Prostate gland (tissue), 2 donors: ENCODE results near the gene SPATA31C1. TPM values are rescaled to one million over a fixed set of nuclear protein-coding genes. Genes with fewer than 3 reads are reported as not detected.

ENCODE experiments used
- DNase-seq: peaks from one replicate; pipeline ENCODE4 v3.0.0-alpha.2; 2019; ENCODE audit warnings: low spot score
- H3K27ac ChIP-seq, 2 donors: fragments of 200-600 bp; sonication (generic); 2 replicates each; pipeline ENCODE4 v1.5.1; 2017 to 2019
- H3K27me3 ChIP-seq: fragments of 200-600 bp; sonication (generic); replicated peaks from 2 replicates; pipeline ENCODE4 v1.5.1; 2019; ENCODE audit not compliant: insufficient read depth
- H3K36me3 ChIP-seq, 2 donors: fragments of 200-600 bp; sonication (generic); 1 replicate in 1 of 2; 2 replicates in 1 of 2; pipeline versions ENCODE4 v1.5.1 to v1.8.1; 2017 to 2019
- H3K4me1 ChIP-seq: fragments of 200-600 bp; sonication (generic); replicated peaks from 2 replicates; pipeline ENCODE4 v1.5.1; 2019
- H3K4me3 ChIP-seq, 2 donors: fragments of 200-600 bp; sonication (generic); 2 replicates each; pipeline ENCODE4 v1.5.1; 2017 to 2019
- H3K9me3 ChIP-seq: fragments of 200-600 bp; sonication (generic); 2 replicates; pipeline ENCODE4 v1.5.1; 2017
- POLR2A ChIP-seq: fragments of 450-650 bp; IDR thresholded peaks from one replicate; pipeline ENCODE4 v1.6.1; 2016; ENCODE audit warnings: antibody characterized with exemption, mild to moderate bottlenecking
- POLR2AphosphoS5 ChIP-seq: sonication (generic); formaldehyde crosslinking; IDR thresholded peaks from one replicate; pipeline ENCODE4 v1.6.1; 2017; ENCODE audit warnings: antibody characterized with exemption
- WGBS: methylation state at CpG from one replicate; pipeline ENCODE4 v1.1.5; 2018; 5-methylcytosine and 5-hydroxymethylcytosine counted together
- intact Hi-C: fragments of 100-400 bp; cut with DNase I; formaldehyde crosslinking; loops from one replicate; pipeline ENCODE4 v1.14.2; 2022
- total RNA-seq, 2 donors: library from RNA; depleted of rRNA; stranded (reverse); fragments of >200 nt; gene quantifications; one replicate each; pipeline ENCODE4 v1.1.0, GENCODE V29; 2016
- TF ChIP-seq, protein P1 (sequence below), 4 experiments: fragments of 200-600 bp in 2 of 4; fragments of 450-650 bp in 2 of 4; sonication (generic) in 2 of 4; IDR thresholded peaks; 1 replicate in 3 of 4; 2 replicates in 1 of 4; pipeline ENCODE4 v1.5.1; 2016 to 2019; ENCODE audit warnings: antibody characterized with exemption in 4 of 4, mild to moderate bottlenecking in 2 of 4, moderate library complexity in 2 of 4

The SPATA31C1 gene
- total RNA-seq, 2 donors from 2014 or later: 0.97 TPM; not detected in 1

DNA sequence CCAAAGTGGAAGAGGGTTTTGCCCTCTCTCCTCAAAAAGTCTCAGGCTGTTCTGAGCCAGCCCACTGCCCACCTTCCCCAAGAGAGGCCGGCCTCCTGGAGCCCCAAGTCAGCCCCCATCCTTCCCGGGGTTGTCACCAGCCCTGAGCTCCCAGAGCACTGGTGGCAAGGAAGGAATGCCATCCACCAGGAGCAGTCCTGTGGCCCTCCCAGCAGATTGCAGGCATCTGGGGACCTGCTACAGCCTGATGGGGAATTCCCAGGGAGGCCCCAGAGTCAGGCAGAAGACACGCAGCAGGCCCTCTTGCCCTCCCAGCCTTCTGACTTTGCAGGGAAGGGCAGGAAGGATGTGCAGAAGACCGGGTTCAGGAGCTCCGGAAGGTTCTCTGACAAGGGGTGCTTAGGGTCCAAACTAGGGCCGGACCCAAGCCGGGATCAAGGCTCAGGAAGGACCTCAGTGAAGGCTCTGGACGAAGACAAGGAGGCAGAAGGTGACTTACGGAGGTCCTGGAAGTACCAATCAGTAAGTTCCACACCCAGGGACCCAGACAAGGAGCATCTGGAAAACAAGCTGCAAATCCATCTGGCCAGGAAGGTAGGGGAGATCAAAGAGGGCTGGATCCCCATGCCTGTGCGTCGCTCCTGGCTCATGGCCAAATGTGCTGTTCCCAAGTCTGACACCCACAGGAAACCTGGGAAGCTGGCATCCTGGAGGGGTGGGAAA lies 31.4 kb upstream of the SPATA31C1 start:
- TF ChIP-seq POLR2AphosphoS5 (no peak), POLR2A (no peak)
- TF ChIP-seq, protein P1, sequence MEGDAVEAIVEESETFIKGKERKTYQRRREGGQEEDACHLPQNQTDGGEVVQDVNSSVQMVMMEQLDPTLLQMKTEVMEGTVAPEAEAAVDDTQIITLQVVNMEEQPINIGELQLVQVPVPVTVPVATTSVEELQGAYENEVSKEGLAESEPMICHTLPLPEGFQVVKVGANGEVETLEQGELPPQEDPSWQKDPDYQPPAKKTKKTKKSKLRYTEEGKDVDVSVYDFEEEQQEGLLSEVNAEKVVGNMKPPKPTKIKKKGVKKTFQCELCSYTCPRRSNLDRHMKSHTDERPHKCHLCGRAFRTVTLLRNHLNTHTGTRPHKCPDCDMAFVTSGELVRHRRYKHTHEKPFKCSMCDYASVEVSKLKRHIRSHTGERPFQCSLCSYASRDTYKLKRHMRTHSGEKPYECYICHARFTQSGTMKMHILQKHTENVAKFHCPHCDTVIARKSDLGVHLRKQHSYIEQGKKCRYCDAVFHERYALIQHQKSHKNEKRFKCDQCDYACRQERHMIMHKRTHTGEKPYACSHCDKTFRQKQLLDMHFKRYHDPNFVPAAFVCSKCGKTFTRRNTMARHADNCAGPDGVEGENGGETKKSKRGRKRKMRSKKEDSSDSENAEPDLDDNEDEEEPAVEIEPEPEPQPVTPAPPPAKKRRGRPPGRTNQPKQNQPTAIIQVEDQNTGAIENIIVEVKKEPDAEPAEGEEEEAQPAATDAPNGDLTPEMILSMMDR (IDR thresholded peaks at IDR 0.05): no peak
- Histone ChIP-seq H3K36me3 (no peaks in the 10 kb centered on the region), H3K27me3 (no peaks in the 10 kb centered on the region), H3K4me3 (no peak overlapping the region), H3K4me1 (no peaks in the 10 kb centered on the region), H3K9me3 (no peaks in the 10 kb centered on the region), H3K27ac (no peak overlapping the region)
- WGBS: 76% methylated on average over 11 of the region's 11 CpGs
- intact Hi-C loops: no loop called here
- DNase-seq: no peak

DNA sequence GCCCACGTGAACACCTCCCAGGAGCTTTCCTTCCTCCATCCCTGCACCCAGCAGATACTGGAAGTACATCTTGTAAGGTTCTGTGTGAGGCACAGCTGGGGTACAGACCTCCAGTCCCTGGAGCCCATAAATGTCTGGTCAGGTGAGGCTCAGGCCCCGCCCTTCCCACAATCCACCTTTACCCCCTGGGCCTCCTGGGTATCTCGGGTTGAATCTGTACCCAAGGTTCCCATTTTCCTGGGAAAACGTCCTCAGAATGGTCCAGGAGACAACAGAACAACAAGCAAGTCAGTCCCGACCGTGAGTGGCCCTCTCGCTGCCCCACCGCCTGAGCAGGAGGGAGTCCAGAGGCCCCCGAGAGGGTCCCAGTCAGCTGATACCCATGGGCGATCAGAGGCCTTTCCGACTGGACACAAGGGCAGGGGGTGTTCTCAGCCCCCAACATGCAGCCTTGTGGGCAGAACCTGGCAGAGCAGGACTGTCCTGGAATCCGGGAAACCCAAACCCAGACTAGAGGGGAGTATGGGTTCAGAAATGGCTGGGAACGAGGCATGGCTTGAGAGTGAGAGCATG lies 30.7 kb upstream of the SPATA31C1 start:
- Histone ChIP-seq H3K9me3 (no peaks in the 10 kb centered on the region), H3K27ac (no peak overlapping the region), H3K4me3 (no peak overlapping the region), H3K36me3 (no peaks in the 10 kb centered on the region), H3K4me1 (no peaks in the 10 kb centered on the region), H3K27me3 (no peaks in the 10 kb centered on the region)
- TF ChIP-seq, protein P1 (IDR thresholded peaks at IDR 0.05): no peak
- TF ChIP-seq POLR2AphosphoS5 (no peak), POLR2A (no peak)
- no peak for DNase-seq
- WGBS: 89% methylated on average over 13 of the region's 13 CpGs
- intact Hi-C loops: no loop called here

DNA sequence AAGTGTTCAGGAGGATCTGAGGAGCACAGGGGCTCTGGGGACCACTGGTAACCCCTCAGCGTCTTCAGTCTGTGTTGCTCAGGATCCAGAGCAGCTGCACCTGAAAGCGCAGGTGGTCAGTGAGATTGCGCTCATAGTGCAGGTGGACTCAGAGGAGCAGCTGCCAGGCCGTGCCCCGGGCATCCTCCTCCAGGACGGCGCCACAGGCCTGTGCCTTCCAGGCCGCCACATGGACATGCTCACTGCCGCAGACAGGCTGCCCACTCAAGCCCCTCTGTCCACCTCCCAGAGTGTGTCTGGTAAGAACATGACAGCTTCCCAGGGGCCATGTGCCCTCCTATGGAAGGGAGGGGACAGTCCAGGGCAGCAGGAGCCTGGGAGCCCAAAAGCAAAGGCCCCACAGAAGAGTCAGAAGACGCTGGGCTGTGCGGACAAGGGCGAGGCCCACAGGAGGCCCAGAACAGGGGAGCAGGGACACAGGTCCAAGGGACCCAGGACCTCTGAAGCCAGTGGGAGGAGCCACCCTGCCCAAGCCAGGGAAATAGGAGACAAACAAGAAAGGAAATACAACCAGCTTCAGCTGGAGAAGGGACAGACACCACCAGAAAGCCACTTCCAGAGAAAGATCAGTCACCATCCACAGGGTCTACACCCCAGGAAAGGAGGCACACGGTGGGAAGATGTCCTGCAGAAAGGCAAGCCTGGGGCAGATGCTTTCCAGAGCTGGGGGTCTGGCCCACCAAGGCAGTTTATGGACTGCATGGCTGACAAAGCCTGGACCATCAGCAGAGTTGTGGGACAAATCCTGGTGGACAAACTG lies 29.9 kb upstream of the SPATA31C1 start:
- no peak overlapping the region for H3K27ac ChIP-seq
- H3K9me3 ChIP-seq: no peaks in the 10 kb centered on the region
- no peaks in the 10 kb centered on the region for H3K36me3 ChIP-seq
- no peaks in the 10 kb centered on the region for H3K4me1 ChIP-seq
- H3K27me3 ChIP-seq: no peaks in the 10 kb centered on the region
- TF ChIP-seq, protein P1 (IDR thresholded peaks at IDR 0.05): no peak
- TF ChIP-seq POLR2A (no peak), POLR2AphosphoS5 (no peak)
- WGBS: 91% methylated on average over 10 of the region's 13 CpGs
- H3K4me3 ChIP-seq: no peak overlapping the region
- DNase-seq: no peak
- intact Hi-C loops: no loop called here

DNA sequence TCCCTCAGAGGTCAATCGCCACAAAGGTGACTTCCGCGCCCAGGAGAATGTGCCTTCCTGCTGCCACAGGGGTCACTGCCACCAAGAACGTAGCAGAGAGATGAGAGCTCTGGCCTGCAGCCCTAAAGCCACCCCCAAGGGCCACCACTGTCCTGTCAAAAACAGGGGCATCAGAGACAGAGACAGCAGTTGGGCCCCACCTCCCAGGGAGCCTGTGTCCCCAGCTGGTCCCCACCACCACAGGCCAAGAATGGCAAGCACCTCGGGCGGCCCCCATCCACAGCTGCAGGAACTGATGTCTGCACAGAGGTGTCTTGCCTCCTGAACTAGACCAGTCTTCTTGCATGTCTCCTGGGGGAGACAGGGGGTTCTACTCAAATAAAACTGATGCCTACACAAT lies 29.3 kb upstream of the SPATA31C1 start:
- 98% methylated on average over 4 of the region's 6 CpGs for WGBS
- Histone ChIP-seq H3K27me3 (no peaks in the 10 kb centered on the region), H3K36me3 (no peaks in the 10 kb centered on the region), H3K4me3 (no peak overlapping the region), H3K27ac (no peak overlapping the region), H3K9me3 (no peaks in the 10 kb centered on the region), H3K4me1 (no peaks in the 10 kb centered on the region)
- TF ChIP-seq, protein P1 (IDR thresholded peaks at IDR 0.05): no peak
- TF ChIP-seq POLR2A (no peak), POLR2AphosphoS5 (no peak)
- DNase-seq: no peak
- intact Hi-C loops: no loop called here
